ENCODE measurements around the gene ZNF778. TPM values are rescaled to one million over a fixed set of nuclear protein-coding genes. Genes with fewer than 3 reads are reported as not detected.

The ZNF778 gene
- total and polyA plus RNA-seq, 10 of the 15 experiments (the other 5 are each of a cell fraction or from before 2014, with no cell fraction given), result 0.20 to 9.7 (median 4.1) TPM

- DNase-seq (ENCODE audit: low read depth, low spot score) (no peak), ATAC-seq (no peak), FAIRE-seq (no peak)
- Histone ChIP-seq H4K20me1 (ENCODE audit: control insufficient read depth, insufficient read depth) (no peaks in the 10 kb centered on the region; the same call in 1 of the 2 replicates), H2AFZ (ENCODE audit: control insufficient read depth, low read depth, low read length) (no peak overlapping the region), H3K9ac (ENCODE audit: control insufficient read depth, insufficient read depth, low read length) (no peak overlapping the region), H3K79me2 (ENCODE audit: control insufficient read depth, insufficient read depth, low read length) (no peaks in the 10 kb centered on the region), H3K9me3 (replicated peaks; ENCODE audit: control insufficient read depth, insufficient read depth, low read length) (no peaks in the 10 kb centered on the region), H3K27me3 (replicated peaks in 1 of 2; ENCODE audit: control insufficient read depth in 2 of 2, insufficient read depth in 2 of 2, low read length in 1 of 2) (peaks cover 0 to 8% of the 10 kb centered on the region in 2 experiments; a peak in 2 of 4 replicates), H3K4me2 (ENCODE audit: control insufficient read depth, insufficient read depth) (no peak overlapping the region), H3K27ac (ENCODE audit: control insufficient read depth, insufficient read depth) (no peak overlapping the region), H3K4me3 (no peak overlapping the region), H3K4me1 (ENCODE audit: control insufficient read depth, insufficient read depth, low read length) (peaks cover 2% of the 10 kb centered on the region), H3K36me3 (ENCODE audit: control insufficient read depth in 2 of 2, insufficient read depth in 2 of 2, low read length in 1 of 2) (no peaks in the 10 kb centered on the region)
- RAD21 ChIA-PET (ENCODE audit: unreplicated experiment), result interaction anchor here (0.8 to 1.5 kb wide), 2 partner anchors 18 to 233 kb away, joined by 3 to 4 read pairs; no protein-coding TSS in a partner anchor
- CTCF ChIA-PET, result no interaction called here
- POLR2A ChIA-PET, result no interaction called here
- no peak for TF ChIP-seq ZNF24 (IDR thresholded peaks at IDR 0.05)
- no peak for TF ChIP-seq CEBPB (IDR thresholded peaks at IDR 0.05; ENCODE audit: borderline replicate concordance in 1 of 2, low read depth in 2 of 2, low read length in 2 of 2)
- no peak for TF ChIP-seq POU2F2 (IDR thresholded peaks at IDR 0.05; ENCODE audit: borderline replicate concordance, low read depth, low read length)
- TF ChIP-seq TARDBP (IDR thresholded peaks at IDR 0.05; ENCODE audit: borderline replicate concordance), result no peak
- no peak for TF ChIP-seq SREBF2 (IDR thresholded peaks at IDR 0.05; ENCODE audit: low read length)
- no peak for TF ChIP-seq TBL1XR1 (IDR thresholded peaks at IDR 0.05; ENCODE audit: low read depth, low read length)
- TF ChIP-seq HDAC2 (IDR thresholded peaks at IDR 0.05), result no peak
- no peak for TF ChIP-seq REST (IDR thresholded peaks at IDR 0.05; ENCODE audit: low read depth, low read length)
- no peak for TF ChIP-seq YBX1 (IDR thresholded peaks at IDR 0.05)
- TF ChIP-seq ATF3 (IDR thresholded peaks at IDR 0.05; ENCODE audit: borderline replicate concordance, extremely low read depth, low read depth, low read length), result no peak
- in situ Hi-C loops (cut with MboI) (no loop called here), intact Hi-C loops (cut with micrococcal nuclease; ENCODE audit: unreplicated experiment) (no loop called here)
- no TSS peak for BruUV-seq (replicated peaks)
- SMC1A ChIA-PET (ENCODE audit: uncharacterized antibody, unreplicated experiment), result no interaction called here
- WGBS (ENCODE audit: insufficient coverage, insufficient replicate concordance, low lambda C conversion rate, missing lambda C conversion rate), result 35% methylated on average over 23 of the region's 23 CpGs
Observed at GRCh38 chr16:89174055-89174827, 43.3 kb upstream of the ZNF778 start.

Measured in GM12878 (cell line).